Measurements from ENCODE around the gene KIF3A. TPM values are rescaled to one million over a fixed set of nuclear protein-coding genes. Genes with fewer than 3 reads are reported as not detected.
"Not testable (repeated sequence)": the region's sequence is repeated elsewhere in the genome, so short reads cannot be mapped to it uniquely, and the experiment has no call there.

The KIF3A gene
- polyA plus RNA-seq, 3 donors = 19.7 to 35.9 (median 23.5) TPM

GRCh38 chr5:132729896-132730295 is 7.5 kb downstream of the KIF3A start:
- DNase-seq = no peak

- no peak for DNase-seq
These were observed 11.6 kb downstream of the KIF3A start for GRCh38 chr5:132725745-132726144.

- DNase-seq = no peak
These were observed 18.6 kb downstream of the KIF3A start for GRCh38 chr5:132718544-132719312.

GRCh38 chr5:132714456-132715307 is 22.7 kb downstream of the KIF3A start:
- DNase-seq = no peak

GRCh38 chr5:132708645-132709044 is 28.7 kb downstream of the KIF3A start:
- no peak for DNase-seq

GRCh38 chr5:132704875-132705274 is 32.5 kb downstream of the KIF3A start:
- no peak for DNase-seq

- no peak for DNase-seq
These were observed 41.4 kb downstream of the KIF3A start for GRCh38 chr5:132695956-132696355.

GRCh38 chr5:132692632-132692967 is 44.7 kb downstream of the KIF3A start:
- no peak for DNase-seq

GRCh38 chr5:132691755-132692631 is 45.4 kb downstream of the KIF3A start:
- not testable (repeated sequence) for DNase-seq

GRCh38 chr5:132690156-132690555 is 47.2 kb downstream of the KIF3A start:
- no peak for DNase-seq

GRCh38 chr5:132689513-132689912 is 47.8 kb downstream of the KIF3A start:
- DNase-seq = peak; percentile 27

GRCh38 chr5:132688536-132689339 is 48.6 kb downstream of the KIF3A start:
- no peak for DNase-seq

- DNase-seq = no peak
These were observed 49.4 kb downstream of the KIF3A start for GRCh38 chr5:132687995-132688394.

GRCh38 chr5:132686193-132686592 is 51.2 kb downstream of the KIF3A start:
- DNase-seq = no peak

- DNase-seq = no peak
These were observed 52.2 kb downstream of the KIF3A start for GRCh38 chr5:132684922-132685720.

GRCh38 chr5:132684491-132684890 is 52.9 kb downstream of the KIF3A start:
- DNase-seq = no peak

- DNase-seq = no peak
These were observed 55.4 kb downstream of the KIF3A start for GRCh38 chr5:132681983-132682382.

- DNase-seq = no peak
These were observed 55.9 kb downstream of the KIF3A start for GRCh38 chr5:132681476-132681831.

- DNase-seq = no peak
These were observed 56.4 kb downstream of the KIF3A start for GRCh38 chr5:132680780-132681475.

Data from renal pelvis (tissue), 4 donors.